Endothelial cell of umbilical vein (primary cell): Measurements from ENCODE around the gene ELMOD2. TPM values are rescaled to one million over a fixed set of nuclear protein-coding genes. Genes with fewer than 3 reads are reported as not detected.

Source experiments
- BruUV-seq: library from RNA; stranded (reverse); fragments of 400-500 nt; replicated peaks from 2 replicates; lab custom pipeline; 2021; lab: Mats Ljungman, UMichigan
- CTCF ChIA-PET: fragments of 300-600, 350-600 bp; sonication (Branson Sonifier 250); formaldehyde crosslinking; loops from one replicate; lab custom pipeline; 2021; ENCODE audit warnings: antibody characterized with exemption, inconsistent platforms; lab: Charles Lee
- POLR2A ChIA-PET: fragments of 300-600, 350-600 bp; sonication (Branson Sonifier 250); formaldehyde crosslinking; loops from one replicate; lab custom pipeline; 2021; ENCODE audit warnings: antibody characterized with exemption, inconsistent platforms; lab: Charles Lee
- DNase-seq: peaks from one replicate; pipeline ENCODE4 v3.0.0-alpha.2; 2011; ENCODE audit warnings: low read depth, low spot score
- FAIRE-seq: peaks from 2 replicates; lab custom pipeline; 2011; peaks lifted over from hg19 to GRCh38; lab: Jason Lieb, UNC
- H2AFZ ChIP-seq: 2 replicates; pipeline ENCODE4 v1.6.0; 2012; ENCODE audit warnings: low read depth, low read length, control low read depth, inconsistent platforms
- H3K27ac ChIP-seq: 2 replicates; pipeline ENCODE4 v1.5.1; 2011; ENCODE audit warnings: low read depth, mild to moderate bottlenecking, control low read depth, low read length, moderate library complexity; ENCODE audit not compliant: insufficient read depth
- H3K27me3 ChIP-seq, 2 experiments: 2 replicates each; pipeline versions ENCODE4 v1.6.0 to v1.6.1; 2011; ENCODE audit warnings: low read length in 2 of 2, mixed read lengths in 1 of 2; ENCODE audit not compliant: control insufficient read depth in 2 of 2, insufficient read depth in 2 of 2
- H3K36me3 ChIP-seq, 2 experiments: 2 replicates in 1 of 2; 3 replicates in 1 of 2; pipeline ENCODE4 v1.5.1; 2011; ENCODE audit warnings: low read length in 2 of 2, mild to moderate bottlenecking in 1 of 2, moderate library complexity in 1 of 2; ENCODE audit not compliant: control insufficient read depth in 2 of 2, insufficient read depth in 2 of 2; ENCODE audit errors: extremely low read depth in 1 of 2
- H3K4me1 ChIP-seq: 3 replicates; pipeline ENCODE4 v1.5.1; 2011; ENCODE audit warnings: mild to moderate bottlenecking, low read length; ENCODE audit not compliant: control insufficient read depth, insufficient read depth; ENCODE audit errors: extremely low read depth
- H3K4me2 ChIP-seq: 2 replicates; pipeline ENCODE4 v1.6.1; 2011; ENCODE audit warnings: low read length, control low read depth, mixed read lengths; ENCODE audit not compliant: insufficient read depth
- H3K4me3 ChIP-seq, 3 experiments: fragments of 200-600 bp in 1 of 3; sonication (generic), shearing (Covaris generic) in 1 of 3; replicated peaks in 1 of 3; 2 replicates each; pipeline ENCODE4 v1.5.1; 2011 to 2016; ENCODE audit warnings: control low read depth in 3 of 3, low read length in 3 of 3, mild to moderate bottlenecking in 2 of 3, inconsistent platforms in 1 of 3, low read depth in 1 of 3, moderate library complexity in 1 of 3; ENCODE audit not compliant: insufficient read depth in 1 of 3
- H3K79me2 ChIP-seq: 2 replicates; pipeline ENCODE4 v1.6.0; 2012; ENCODE audit warnings: low read length, inconsistent platforms; ENCODE audit not compliant: control insufficient read depth, insufficient read depth
- H3K9ac ChIP-seq: replicated peaks from 2 replicates; pipeline ENCODE3; 2011; ENCODE audit warnings: low read length, control low read depth; ENCODE audit not compliant: insufficient read depth; ENCODE audit errors: extremely low read depth
- H3K9me1 ChIP-seq: replicated peaks from 3 replicates; pipeline ENCODE4 v1.6.0; 2011; ENCODE audit warnings: mild to moderate bottlenecking, low read length; ENCODE audit not compliant: control insufficient read depth, insufficient read depth; ENCODE audit errors: extremely low read depth
- H3K9me3 ChIP-seq: replicated peaks from 2 replicates; pipeline ENCODE4 v1.5.1; 2012; ENCODE audit warnings: low read length, inconsistent platforms; ENCODE audit not compliant: control insufficient read depth, insufficient read depth
- H4K20me1 ChIP-seq: replicated peaks from 2 replicates; pipeline ENCODE3; 2011; ENCODE audit warnings: mild to moderate bottlenecking, low read length; ENCODE audit not compliant: control insufficient read depth, insufficient read depth; ENCODE audit errors: extremely low read depth
- EZH2 ChIP-seq: IDR thresholded peaks from 2 replicates; pipeline ENCODE4 v1.6.1; 2012; ENCODE audit warnings: borderline replicate concordance, low read depth, mild to moderate bottlenecking, moderate library complexity, low read length, inconsistent platforms; ENCODE audit not compliant: severe bottlenecking
- FOS ChIP-seq: IDR thresholded peaks from 2 replicates; pipeline ENCODE4 v1.6.1; 2011; ENCODE audit warnings: mild to moderate bottlenecking, low read length, moderate library complexity, borderline replicate concordance; ENCODE audit not compliant: insufficient read depth
- GATA2 ChIP-seq: IDR thresholded peaks from 2 replicates; pipeline ENCODE4 v1.7.0; 2011; ENCODE audit warnings: low read depth, mild to moderate bottlenecking, moderate library complexity, mixed read lengths, low read length; ENCODE audit not compliant: insufficient read length, insufficient read depth
- JUN ChIP-seq: IDR thresholded peaks from 2 replicates; pipeline ENCODE4 v1.6.1; 2011; ENCODE audit warnings: borderline replicate concordance, low read depth; ENCODE audit not compliant: insufficient read length, insufficient read depth
- MAX ChIP-seq: IDR thresholded peaks from 2 replicates; pipeline ENCODE4 v1.6.1; 2011; ENCODE audit not compliant: insufficient read depth, insufficient read length
- MYC ChIP-seq: IDR thresholded peaks from one replicate; pipeline ENCODE4 v1.6.1; 2011; ENCODE audit warnings: mild to moderate bottlenecking, low read depth, low read length
- POLR2A ChIP-seq: IDR thresholded peaks from 2 replicates; pipeline ENCODE4 v1.6.1; 2012; ENCODE audit warnings: low read depth, mild to moderate bottlenecking, control low read depth, low read length
- POLR2AphosphoS5 ChIP-seq: IDR thresholded peaks from 2 replicates; pipeline ENCODE4 v1.6.1; 2012; ENCODE audit warnings: low read depth, mild to moderate bottlenecking, control low read depth, low read length, moderate library complexity; ENCODE audit not compliant: insufficient read depth
- dilution Hi-C: fragments of 300-500 bp; cut with MboI; formaldehyde crosslinking; loops from one replicate; pipeline ENCODE4 v1.15.0; 2019; ENCODE audit warnings: low sequenced_read_pairs; ENCODE audit not compliant: extremely low pct_ligation_motif_present
- intact Hi-C: fragments of 100-400 bp; cut with micrococcal nuclease; formaldehyde crosslinking; loops from one replicate; pipeline ENCODE4 v1.10.0; 2022
- polyA plus RNA-seq, 4 experiments: library from polyadenylated mRNA; depleted of rRNA in 3 of 4; stranded (reverse) in 3 of 4; unstranded in 1 of 4; fragments of >200 nt; gene quantifications; 2 replicates each; pipeline versions ENCODE4 v1.2.1 to v1.2.3, GENCODE V29; 2011 to 2012; ENCODE audit warnings: missing spikeins in 1 of 4
- total RNA-seq: library from RNA; stranded (reverse); gene quantifications from 2 replicates; pipeline ENCODE4 v1.2.3, GENCODE V29; 2021
- TF ChIP-seq, protein P1 (sequence below), 2 donors: IDR thresholded peaks; 1 replicate in 1 of 2; 2 replicates in 1 of 2; pipeline ENCODE4 v1.5.1; 2011; ENCODE audit warnings: low read length in 2 of 2, mild to moderate bottlenecking in 2 of 2, moderate library complexity in 2 of 2, control low read depth in 1 of 2, inconsistent platforms in 1 of 2, low read depth in 1 of 2; ENCODE audit not compliant: insufficient read depth in 1 of 2; ENCODE audit errors: extremely low read depth in 1 of 2

The ELMOD2 gene
- total and polyA plus RNA-seq, 2 donors (not counting 3 experiments of a cell fraction or from before 2014, with no cell fraction given), result 5.0 to 23.6 TPM

DNA sequence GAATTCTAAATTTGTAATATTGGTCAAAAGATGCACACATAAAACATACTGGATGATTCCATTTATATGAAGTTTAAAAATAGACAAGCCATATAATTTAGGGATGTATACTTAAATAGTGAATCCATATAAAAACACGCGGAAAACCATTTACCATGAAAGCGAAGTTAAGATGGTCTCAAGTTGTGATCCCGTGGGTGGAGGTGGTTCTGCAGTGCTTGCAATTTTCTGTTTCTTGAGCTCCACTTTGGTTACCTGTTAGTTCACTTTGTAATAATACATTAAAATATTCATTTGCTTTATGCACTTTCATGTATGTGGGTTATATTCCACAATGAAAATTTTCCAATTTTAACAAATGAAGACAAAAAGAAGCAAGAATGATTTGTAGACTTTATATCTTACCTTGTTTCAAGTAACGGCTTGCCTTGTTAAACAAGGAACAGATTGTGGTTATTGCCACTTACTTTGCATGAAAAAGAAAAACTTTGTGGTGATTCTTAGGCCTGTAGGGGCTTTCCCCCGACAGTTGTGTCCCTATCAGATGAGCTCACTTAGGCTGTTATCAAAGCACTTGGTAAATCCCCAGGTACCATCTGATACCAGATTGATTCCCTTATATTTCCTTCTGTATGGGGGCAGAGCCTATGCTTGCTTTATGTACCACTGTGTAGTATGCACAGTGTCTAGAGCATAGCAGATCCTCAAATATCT lies 32.6 kb downstream of the ELMOD2 start:
- H3K4me3 ChIP-seq, result no peak overlapping the region
- H3K4me2 ChIP-seq, result no peak overlapping the region
- TF ChIP-seq FOS (no peak), POLR2AphosphoS5 (no peak), POLR2A (no peak), GATA2 (no peak), MYC (no peak), EZH2 (no peak), JUN (no peak), MAX (no peak)
- TF ChIP-seq, protein P1, sequence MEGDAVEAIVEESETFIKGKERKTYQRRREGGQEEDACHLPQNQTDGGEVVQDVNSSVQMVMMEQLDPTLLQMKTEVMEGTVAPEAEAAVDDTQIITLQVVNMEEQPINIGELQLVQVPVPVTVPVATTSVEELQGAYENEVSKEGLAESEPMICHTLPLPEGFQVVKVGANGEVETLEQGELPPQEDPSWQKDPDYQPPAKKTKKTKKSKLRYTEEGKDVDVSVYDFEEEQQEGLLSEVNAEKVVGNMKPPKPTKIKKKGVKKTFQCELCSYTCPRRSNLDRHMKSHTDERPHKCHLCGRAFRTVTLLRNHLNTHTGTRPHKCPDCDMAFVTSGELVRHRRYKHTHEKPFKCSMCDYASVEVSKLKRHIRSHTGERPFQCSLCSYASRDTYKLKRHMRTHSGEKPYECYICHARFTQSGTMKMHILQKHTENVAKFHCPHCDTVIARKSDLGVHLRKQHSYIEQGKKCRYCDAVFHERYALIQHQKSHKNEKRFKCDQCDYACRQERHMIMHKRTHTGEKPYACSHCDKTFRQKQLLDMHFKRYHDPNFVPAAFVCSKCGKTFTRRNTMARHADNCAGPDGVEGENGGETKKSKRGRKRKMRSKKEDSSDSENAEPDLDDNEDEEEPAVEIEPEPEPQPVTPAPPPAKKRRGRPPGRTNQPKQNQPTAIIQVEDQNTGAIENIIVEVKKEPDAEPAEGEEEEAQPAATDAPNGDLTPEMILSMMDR (IDR thresholded peaks at IDR 0.05; ENCODE audit: extremely low read depth in 1 of 2, insufficient read depth in 1 of 2, low read depth in 1 of 2, low read length in 2 of 2), result no peak
- no peak overlapping the region for H3K27ac ChIP-seq
- POLR2A ChIA-PET, result no interaction called here
- H3K79me2 ChIP-seq, result no peaks in the 10 kb centered on the region
- H3K9me3 ChIP-seq, result no peaks in the 10 kb centered on the region
- intact Hi-C loops (no loop called here), dilution Hi-C loops (no loop called here)
- no peak for FAIRE-seq
- no peak overlapping the region for H2AFZ ChIP-seq
- H3K9me1 ChIP-seq, result no peaks in the 10 kb centered on the region
- no peaks in the 10 kb centered on the region for H3K4me1 ChIP-seq
- BruUV-seq, result no TSS peak
- H3K9ac ChIP-seq, result no peak overlapping the region
- H4K20me1 ChIP-seq, result no peaks in the 10 kb centered on the region
- H3K27me3 ChIP-seq, result peaks cover 4 to 5% of the 10 kb centered on the region in 2 experiments
- no peak for DNase-seq
- no peaks in the 10 kb centered on the region for H3K36me3 ChIP-seq
- CTCF ChIA-PET, result interaction anchor here (1.5 kb wide), 1 partner anchor 9 kb away, joined by 3 read pairs; no protein-coding TSS in a partner anchor
